Astrocyte (in vitro differentiated cells and primary cell): ENCODE results near the gene BCL11B.

Source experiments
- EZH2 ChIP-seq: IDR thresholded peaks from 2 replicates; pipeline ENCODE4 v1.6.1; 2012; ENCODE audit warnings: mild to moderate bottlenecking, low read length, inconsistent platforms; ENCODE audit not compliant: insufficient read depth
- TF ChIP-seq, protein P1 (sequence below): IDR thresholded peaks from 2 replicates; pipeline ENCODE4 v1.5.1; 2011; ENCODE audit warnings: low read depth, mild to moderate bottlenecking, inconsistent platforms, low read length, moderate library complexity; ENCODE audit not compliant: insufficient read depth

DNA sequence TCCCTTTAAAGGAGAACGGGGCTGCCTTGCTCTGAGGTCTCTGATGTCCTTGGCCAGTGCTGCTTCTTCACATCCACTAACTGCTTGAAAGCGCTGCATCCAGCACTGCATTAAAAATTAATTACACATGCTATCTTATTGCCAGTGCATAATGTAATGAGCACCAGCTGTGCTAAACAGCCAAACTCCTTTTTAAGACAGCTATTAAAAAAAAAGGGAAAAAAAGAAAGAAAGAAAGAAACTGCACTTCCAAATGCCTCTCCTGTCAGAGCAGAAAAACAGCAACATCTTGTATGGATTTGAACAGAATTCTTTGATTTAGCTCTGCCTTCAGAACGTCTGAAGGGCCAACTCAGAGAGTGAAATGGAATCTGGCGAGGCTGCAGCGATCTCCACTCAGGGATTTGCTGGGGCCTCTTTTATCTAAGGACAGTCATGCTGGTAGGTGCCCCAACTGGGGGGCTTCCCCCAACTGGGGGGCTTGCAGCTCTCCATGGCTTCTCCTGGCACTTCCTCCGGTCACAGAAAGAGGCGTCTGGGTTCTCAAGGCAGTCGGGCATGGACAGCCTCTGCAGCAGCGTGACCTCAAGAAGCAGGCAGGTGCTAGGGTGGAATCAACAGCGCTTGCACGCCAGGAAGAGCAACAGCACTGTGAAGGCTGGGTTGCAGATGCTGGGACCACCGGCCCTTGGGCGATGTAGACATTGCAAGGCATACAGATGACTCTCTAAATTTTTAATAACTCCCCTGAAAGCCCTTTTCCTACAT, 46.4 kb downstream of the BCL11B start:
- TF ChIP-seq, protein P1, sequence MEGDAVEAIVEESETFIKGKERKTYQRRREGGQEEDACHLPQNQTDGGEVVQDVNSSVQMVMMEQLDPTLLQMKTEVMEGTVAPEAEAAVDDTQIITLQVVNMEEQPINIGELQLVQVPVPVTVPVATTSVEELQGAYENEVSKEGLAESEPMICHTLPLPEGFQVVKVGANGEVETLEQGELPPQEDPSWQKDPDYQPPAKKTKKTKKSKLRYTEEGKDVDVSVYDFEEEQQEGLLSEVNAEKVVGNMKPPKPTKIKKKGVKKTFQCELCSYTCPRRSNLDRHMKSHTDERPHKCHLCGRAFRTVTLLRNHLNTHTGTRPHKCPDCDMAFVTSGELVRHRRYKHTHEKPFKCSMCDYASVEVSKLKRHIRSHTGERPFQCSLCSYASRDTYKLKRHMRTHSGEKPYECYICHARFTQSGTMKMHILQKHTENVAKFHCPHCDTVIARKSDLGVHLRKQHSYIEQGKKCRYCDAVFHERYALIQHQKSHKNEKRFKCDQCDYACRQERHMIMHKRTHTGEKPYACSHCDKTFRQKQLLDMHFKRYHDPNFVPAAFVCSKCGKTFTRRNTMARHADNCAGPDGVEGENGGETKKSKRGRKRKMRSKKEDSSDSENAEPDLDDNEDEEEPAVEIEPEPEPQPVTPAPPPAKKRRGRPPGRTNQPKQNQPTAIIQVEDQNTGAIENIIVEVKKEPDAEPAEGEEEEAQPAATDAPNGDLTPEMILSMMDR = no peak
- TF ChIP-seq EZH2 = no peak
